ENCODE results near the gene SLC8A3. TPM values are rescaled to one million over a fixed set of nuclear protein-coding genes. Genes with fewer than 3 reads are reported as not detected.

The SLC8A3 gene
- polyA plus RNA-seq, 1 of the 3 experiments (the other 2 are of a cell fraction): 0.26 TPM

- Histone ChIP-seq H3K9me2 (no peaks in the 10 kb centered on the region), H3K9me3 (no peaks in the 10 kb centered on the region), H3K4me1 (ENCODE audit: control insufficient read depth in 1 of 2, insufficient read depth in 2 of 2, low read depth in 1 of 2, low read length in 1 of 2) (peaks cover 0 to 14% of the 10 kb centered on the region in 2 experiments; a peak in 1 of 4 replicates), H3K79me2 (ENCODE audit: insufficient read depth) (no peaks in the 10 kb centered on the region), H3K36me3 (replicated peaks in 1 of 2; ENCODE audit: control insufficient read depth in 1 of 2, insufficient read depth in 2 of 2, low read length in 1 of 2) (no peaks in the 10 kb centered on the region), H3K4me2 (no peak overlapping the region), H4K20me1 (ENCODE audit: insufficient read depth) (no peaks in the 10 kb centered on the region), H3K4me3 (ENCODE audit: low read depth in 2 of 2, low read length in 1 of 2) (no peak overlapping the region), H3K9ac (no peak overlapping the region), H2AFZ (ENCODE audit: low read depth) (no peak overlapping the region), H3K27me3 (ENCODE audit: insufficient read depth) (no peaks in the 10 kb centered on the region), H3F3A (replicated peaks; ENCODE audit: insufficient read depth) (no peaks in the 10 kb centered on the region), H3K27ac (ENCODE audit: low read depth in 2 of 2, low read length in 1 of 2) (no peak overlapping the region; a peak in 1 of 4 replicates)
- TF ChIP-seq EP300 (IDR thresholded peaks at IDR 0.05; ENCODE audit: borderline replicate concordance in 1 of 2, low read depth in 1 of 2, low read length in 1 of 2): no peak
- TF ChIP-seq, protein P1, sequence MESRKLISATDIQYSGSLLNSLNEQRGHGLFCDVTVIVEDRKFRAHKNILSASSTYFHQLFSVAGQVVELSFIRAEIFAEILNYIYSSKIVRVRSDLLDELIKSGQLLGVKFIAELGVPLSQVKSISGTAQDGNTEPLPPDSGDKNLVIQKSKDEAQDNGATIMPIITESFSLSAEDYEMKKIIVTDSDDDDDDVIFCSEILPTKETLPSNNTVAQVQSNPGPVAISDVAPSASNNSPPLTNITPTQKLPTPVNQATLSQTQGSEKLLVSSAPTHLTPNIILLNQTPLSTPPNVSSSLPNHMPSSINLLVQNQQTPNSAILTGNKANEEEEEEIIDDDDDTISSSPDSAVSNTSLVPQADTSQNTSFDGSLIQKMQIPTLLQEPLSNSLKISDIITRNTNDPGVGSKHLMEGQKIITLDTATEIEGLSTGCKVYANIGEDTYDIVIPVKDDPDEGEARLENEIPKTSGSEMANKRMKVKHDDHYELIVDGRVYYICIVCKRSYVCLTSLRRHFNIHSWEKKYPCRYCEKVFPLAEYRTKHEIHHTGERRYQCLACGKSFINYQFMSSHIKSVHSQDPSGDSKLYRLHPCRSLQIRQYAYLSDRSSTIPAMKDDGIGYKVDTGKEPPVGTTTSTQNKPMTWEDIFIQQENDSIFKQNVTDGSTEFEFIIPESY (IDR thresholded peaks at IDR 0.05; ENCODE audit: borderline replicate concordance, low read depth): no peak
- no peak for TF ChIP-seq NRF1 (IDR thresholded peaks at IDR 0.05; ENCODE audit: low read depth, low read length)
- TF ChIP-seq, protein P2, sequence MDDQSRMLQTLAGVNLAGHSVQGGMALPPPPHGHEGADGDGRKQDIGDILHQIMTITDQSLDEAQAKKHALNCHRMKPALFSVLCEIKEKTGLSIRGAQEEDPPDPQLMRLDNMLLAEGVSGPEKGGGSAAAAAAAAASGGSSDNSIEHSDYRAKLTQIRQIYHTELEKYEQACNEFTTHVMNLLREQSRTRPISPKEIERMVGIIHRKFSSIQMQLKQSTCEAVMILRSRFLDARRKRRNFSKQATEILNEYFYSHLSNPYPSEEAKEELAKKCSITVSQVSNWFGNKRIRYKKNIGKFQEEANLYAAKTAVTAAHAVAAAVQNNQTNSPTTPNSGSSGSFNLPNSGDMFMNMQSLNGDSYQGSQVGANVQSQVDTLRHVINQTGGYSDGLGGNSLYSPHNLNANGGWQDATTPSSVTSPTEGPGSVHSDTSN (IDR thresholded peaks at IDR 0.05): no peak
- no peak for TF ChIP-seq RXRA (IDR thresholded peaks at IDR 0.05; ENCODE audit: borderline replicate concordance, low read depth)
- no peak for TF ChIP-seq ELF1 (IDR thresholded peaks at IDR 0.05)
- TF ChIP-seq CTCF (IDR thresholded peaks at IDR 0.05): no peak
- TF ChIP-seq EZH2phosphoT487 (IDR thresholded peaks at IDR 0.05; ENCODE audit: borderline replicate concordance, low read depth): no peak
- no peak for TF ChIP-seq GATA2 (CRISPR knock-in tag; IDR thresholded peaks at IDR 0.05)
- TF ChIP-seq NFIC (IDR thresholded peaks at IDR 0.05; ENCODE audit: borderline replicate concordance): no peak
- TF ChIP-seq FOXJ3 (CRISPR knock-in tag; IDR thresholded peaks at IDR 0.05): no peak
- TF ChIP-seq TCF12 (IDR thresholded peaks at IDR 0.05): no peak
- TF ChIP-seq CHD2 (IDR thresholded peaks at IDR 0.05; ENCODE audit: low read length, partially characterized antibody): no peak
- TF ChIP-seq FOSL2 (IDR thresholded peaks at IDR 0.05; ENCODE audit: borderline replicate concordance, low read depth): no peak
- no peak for TF ChIP-seq GABPA (IDR thresholded peaks at IDR 0.05; ENCODE audit: low read depth)
- no peak for TF ChIP-seq POLR2AphosphoS5 (IDR thresholded peaks at IDR 0.05; ENCODE audit: low read depth, low read length)
- TF ChIP-seq JUND (IDR thresholded peaks at IDR 0.05): no peak
- TF ChIP-seq SMC3 (IDR thresholded peaks at IDR 0.05; ENCODE audit: low read depth, low read length): no peak
- TF ChIP-seq MXI1 (IDR thresholded peaks at IDR 0.05; ENCODE audit: low read depth, low read length): no peak
- no peak for TF ChIP-seq YY1 (IDR thresholded peaks at IDR 0.05; ENCODE audit: low read depth)
- CTCF ChIA-PET: interaction anchor here (0.7 to 5.8 kb wide), 7 partner anchors 9 to 199 kb away, joined by 3 to 38 read pairs (median 10); partner anchors contain the start of gene SMOC1
- no peak for DNase-seq
- POLR2A ChIA-PET: no interaction called here
- 43% methylated on average over 7 of the region's 7 CpGs for WGBS (ENCODE audit: low lambda C conversion rate)
Measured at GRCh38 chr14:70011708-70012107, 177.0 kb downstream of the SLC8A3 start.

Measured in SK-N-SH (cell line).